Measurements from ENCODE around the gene FBXO17. TPM values are rescaled to one million over a fixed set of nuclear protein-coding genes. Genes with fewer than 3 reads are reported as not detected.
A peak's percentile ranks its signal among the peaks of the same experiment; 100 is the strongest.

The FBXO17 gene
- total RNA-seq, 1 experiment from 2014 or later = 16.8 TPM

- Mint-ChIP-seq H3K27ac (no peak overlapping the region), H3K4me3 (no peak overlapping the region), H3K27me3 (ENCODE audit: low read depth) (peaks cover 6% of the 10 kb centered on the region), H3K36me3 (no peaks in the 10 kb centered on the region), H3K9me3 (no peaks in the 10 kb centered on the region), H3K4me1 (peaks cover 11% of the 10 kb centered on the region)
- no peak for ATAC-seq
- ChIA-PET CTCF (interaction anchor here (0.9 to 2.5 kb wide), 3 partner anchors 11 to 21 kb away, joined by 3 to 11 read pairs (median 4); partner anchors contain the start of genes MRPS12 and SARS2), POLR2A (no interaction called here)
- DNase-seq (ENCODE audit: low spot score) = no peak
- TF ChIP-seq ZNF121 (CRISPR knock-in tag; IDR thresholded peaks at IDR 0.05) (0 out of 2 replicates have a peak, but pooled peaks have one; percentile 21), ARID4B (CRISPR knock-in tag; IDR thresholded peaks at IDR 0.05; ENCODE audit: borderline replicate concordance) (no peak)
Observed at GRCh38 chr19:38951187-38951586, 24.4 kb downstream of the FBXO17 start.

GRCh38 chr19:38949580-38950367, 25.8 kb downstream of the FBXO17 start:
- Mint-ChIP-seq H3K4me1 (peaks cover 11% of the 10 kb centered on the region), H3K9me3 (no peaks in the 10 kb centered on the region), H3K36me3 (peaks cover under 1% of the 10 kb centered on the region; the same call in 1 of the 2 replicates), H3K27ac (peak overlapping the region; percentile 14), H3K4me3 (peak overlapping the region; percentile 74), H3K27me3 (ENCODE audit: low read depth) (peaks cover 6% of the 10 kb centered on the region)
- DNase-seq (ENCODE audit: low spot score) = peak; percentile 100
- ChIA-PET CTCF (interaction anchor here (0.7 to 1.7 kb wide), 6 partner anchors 10 to 698 kb away, joined by 3 to 6 read pairs (median 4); partner anchors contain the start of genes MRPS12 and SARS2), POLR2A (no interaction called here)
- peak; percentile 92 for ATAC-seq
- TF ChIP-seq IRF1 (CRISPR knock-in tag; IDR thresholded peaks at IDR 0.05) (peak; percentile 71), OVOL2 (CRISPR knock-in tag; IDR thresholded peaks at IDR 0.05; ENCODE audit: borderline replicate concordance) (no peak), IRF2 (CRISPR knock-in tag; IDR thresholded peaks at IDR 0.05; ENCODE audit: borderline replicate concordance, low read depth) (no peak), USF1 (CRISPR knock-in tag; IDR thresholded peaks at IDR 0.05) (peak; percentile 71), SMAD3 (CRISPR knock-in tag; IDR thresholded peaks at IDR 0.05; ENCODE audit: borderline replicate concordance) (peak; percentile 88; the same call in 1 of the 2 replicates), ATF3 (CRISPR knock-in tag; conservative IDR thresholded peaks at IDR 0.05) (no peak), FOXP1 (CRISPR knock-in tag; IDR thresholded peaks at IDR 0.05; ENCODE audit: borderline replicate concordance) (peak; percentile 95), ELF4 (CRISPR knock-in tag; IDR thresholded peaks at IDR 0.05; ENCODE audit: low read depth) (no peak), ATF6 (CRISPR knock-in tag; IDR thresholded peaks at IDR 0.05) (no peak), ESRRA (CRISPR knock-in tag; IDR thresholded peaks at IDR 0.05; ENCODE audit: borderline replicate concordance) (no peak), KAT7 (CRISPR knock-in tag; IDR thresholded peaks at IDR 0.05; ENCODE audit: borderline replicate concordance) (no peak), PRDM15 (CRISPR knock-in tag; IDR thresholded peaks at IDR 0.05) (peak; percentile 53; the same call in 1 of the 2 replicates), GRHL2 (CRISPR knock-in tag; IDR thresholded peaks at IDR 0.05; ENCODE audit: insufficient replicate concordance, severe bottlenecking) (no peak), ZNF396 (CRISPR knock-in tag; IDR thresholded peaks at IDR 0.05; ENCODE audit: borderline replicate concordance) (no peak)

All from WTC11 (cell line).